Stimulated activated naive CD8-positive, alpha-beta T cell treated with anti-CD3 and anti-CD28 coated beads, Interleukin-15, amount 100 ng/mL, for 72 hours (primary cell): ENCODE measurements around the gene IQSEC1.
A peak's percentile ranks its signal among the peaks of the same experiment; 100 is the strongest.
"Not testable (repeated sequence)": the region's sequence is repeated elsewhere in the genome, so short reads cannot be mapped to it uniquely, and the experiment has no call there.

Experiments
- ATAC-seq: fragments of 150-1000 bp; cut with Tn5 transposase; 2 replicates; pipeline ENCODE4 v1.10.0; 2021; ENCODE audit warnings: mild to moderate bottlenecking, moderate library complexity
- DNase-seq, 2 donors: peaks; one replicate each; pipeline ENCODE4 v3.0.0; 2021 to 2022
- H3K27ac Mint-ChIP-seq, 2 donors: one replicate each; pipeline ENCODE4 v1.8.0; 2022; ENCODE audit warnings: mild to moderate bottlenecking in 2 of 2, mixed read lengths in 2 of 2, moderate library complexity in 2 of 2
- H3K27me3 Mint-ChIP-seq: one replicate; pipeline ENCODE4 v1.8.0; 2022; ENCODE audit warnings: mixed read lengths
- H3K4me1 Mint-ChIP-seq: one replicate; pipeline ENCODE4 v1.8.0; 2022; ENCODE audit warnings: mild to moderate bottlenecking, mixed read lengths
- H3K4me3 Mint-ChIP-seq, 2 donors: one replicate each; pipeline ENCODE4 v1.8.0; 2022; ENCODE audit warnings: mild to moderate bottlenecking in 2 of 2, mixed read lengths in 2 of 2, moderate library complexity in 1 of 2
- H3K9me3 Mint-ChIP-seq, 2 donors: one replicate each; pipeline ENCODE4 v1.8.0; 2022; ENCODE audit warnings: mixed read lengths in 2 of 2

Gene IQSEC1

GRCh38 chr3:12868039-12869034 is 204.9 kb downstream of the IQSEC1 start:
- Mint-ChIP-seq H3K4me1 (peaks cover 24% of the 10 kb centered on the region), H3K4me3 (peak overlapping the region; percentile 84 to 85), H3K27ac (peak overlapping the region in 1 of 2 donors; percentile 2), H3K9me3 (peaks cover 0 to 18% of the 10 kb centered on the region in 2 donors), H3K27me3 (peaks cover 52% of the 10 kb centered on the region)
- ATAC-seq, result peak; percentile 76
- DNase-seq, result peak; percentile 57 to 66

- H3K9me3 Mint-ChIP-seq, result peaks cover 0 to 18% of the 10 kb centered on the region in 2 donors
- peaks cover 24% of the 10 kb centered on the region for H3K4me1 Mint-ChIP-seq
- DNase-seq (no peak), ATAC-seq (no peak)
- H3K4me3 Mint-ChIP-seq, result no peak overlapping the region
- peaks cover 52% of the 10 kb centered on the region for H3K27me3 Mint-ChIP-seq
- no peak overlapping the region for H3K27ac Mint-ChIP-seq
Measured at GRCh38 chr3:12866836-12867235, 206.4 kb downstream of the IQSEC1 start.

DNA sequence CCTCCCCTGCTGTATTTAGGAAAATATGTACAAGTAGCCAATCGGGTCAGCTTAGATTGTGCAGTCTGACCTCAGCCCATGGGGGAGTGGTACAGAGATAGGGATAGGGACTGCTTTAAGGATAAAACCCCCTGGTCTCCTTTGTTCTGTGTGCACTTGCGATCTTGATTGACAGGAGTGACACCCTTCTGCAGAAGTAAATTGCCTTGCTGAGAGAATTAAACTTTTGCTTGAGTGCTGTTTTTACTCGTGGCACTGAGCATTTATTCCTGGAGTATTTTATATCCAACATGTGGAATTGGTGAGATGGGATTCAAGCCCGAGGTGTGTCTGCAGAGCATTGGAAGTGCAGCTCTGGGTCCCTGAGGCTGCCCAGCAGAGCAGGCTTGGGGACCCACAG is 208.0 kb downstream of the IQSEC1 start:
- Mint-ChIP-seq H3K4me1 (peaks cover 16% of the 10 kb centered on the region), H3K27me3 (peaks cover 40% of the 10 kb centered on the region), H3K4me3 (no peak overlapping the region), H3K27ac (no peak overlapping the region), H3K9me3 (peaks cover 0 to 18% of the 10 kb centered on the region in 2 donors)
- no peak for DNase-seq
- ATAC-seq, result no peak

GRCh38 chr3:12862387-12862786 is 210.8 kb downstream of the IQSEC1 start:
- H3K4me3 Mint-ChIP-seq, result no peak overlapping the region
- peaks cover 19% of the 10 kb centered on the region for H3K27me3 Mint-ChIP-seq
- no peak for DNase-seq
- H3K27ac Mint-ChIP-seq, result no peak overlapping the region
- ATAC-seq, result no peak
- peaks cover 0 to 18% of the 10 kb centered on the region in 2 donors for H3K9me3 Mint-ChIP-seq
- peaks cover 2% of the 10 kb centered on the region for H3K4me1 Mint-ChIP-seq

DNA sequence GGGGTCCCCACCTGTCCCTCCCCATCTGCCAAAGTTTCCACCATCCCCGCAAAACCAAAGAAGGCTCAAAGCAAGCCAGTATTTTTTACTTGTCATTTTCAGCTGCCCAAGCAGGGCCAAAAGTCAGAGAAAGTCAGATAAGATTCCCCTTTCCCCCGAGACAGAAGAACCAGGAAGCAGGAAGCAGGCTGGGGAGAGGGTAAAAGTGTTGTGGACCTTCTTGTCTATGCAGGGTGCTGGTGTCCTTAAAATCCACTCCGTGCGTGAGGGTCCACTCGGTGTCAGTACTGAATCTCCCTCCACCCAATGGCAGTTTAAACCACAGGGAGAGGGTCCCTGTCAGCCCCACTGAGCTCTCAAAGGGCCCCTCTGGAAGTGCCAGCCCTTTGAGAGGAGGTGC is 211.6 kb downstream of the IQSEC1 start:
- ATAC-seq, result no peak

GRCh38 chr3:12859840-12860239 is 213.4 kb downstream of the IQSEC1 start:
- Mint-ChIP-seq H3K9me3 (peaks cover 0 to 7% of the 10 kb centered on the region in 2 donors), H3K27ac (no peak overlapping the region), H3K27me3 (peaks cover 16% of the 10 kb centered on the region), H3K4me3 (no peak overlapping the region), H3K4me1 (no peaks in the 10 kb centered on the region)
- ATAC-seq, result no peak
- DNase-seq, result no peak

More for the DNA sequence above, 211.6 kb downstream of the IQSEC1 start:
- H3K4me3 Mint-ChIP-seq, result no peak overlapping the region
- no peaks in the 10 kb centered on the region for H3K4me1 Mint-ChIP-seq
- peaks cover 22% of the 10 kb centered on the region for H3K27me3 Mint-ChIP-seq
- H3K9me3 Mint-ChIP-seq, result peaks cover 0 to 18% of the 10 kb centered on the region in 2 donors
- DNase-seq, result no peak
- no peak overlapping the region for H3K27ac Mint-ChIP-seq

- ATAC-seq, result no peak
- Mint-ChIP-seq H3K4me3 (no peak overlapping the region), H3K9me3 (no peaks in the 10 kb centered on the region), H3K27ac (no peak overlapping the region), H3K27me3 (peaks cover 28% of the 10 kb centered on the region), H3K4me1 (no peaks in the 10 kb centered on the region)
- no peak for DNase-seq
Measured at GRCh38 chr3:12856626-12857025, 216.6 kb downstream of the IQSEC1 start.

- Mint-ChIP-seq H3K27ac (no peak overlapping the region), H3K27me3 (peaks cover 28% of the 10 kb centered on the region), H3K9me3 (no peaks in the 10 kb centered on the region), H3K4me3 (no peak overlapping the region), H3K4me1 (no peaks in the 10 kb centered on the region)
- ATAC-seq (no peak), DNase-seq (no peak)
Measured at GRCh38 chr3:12854565-12854964, 218.7 kb downstream of the IQSEC1 start.

DNA sequence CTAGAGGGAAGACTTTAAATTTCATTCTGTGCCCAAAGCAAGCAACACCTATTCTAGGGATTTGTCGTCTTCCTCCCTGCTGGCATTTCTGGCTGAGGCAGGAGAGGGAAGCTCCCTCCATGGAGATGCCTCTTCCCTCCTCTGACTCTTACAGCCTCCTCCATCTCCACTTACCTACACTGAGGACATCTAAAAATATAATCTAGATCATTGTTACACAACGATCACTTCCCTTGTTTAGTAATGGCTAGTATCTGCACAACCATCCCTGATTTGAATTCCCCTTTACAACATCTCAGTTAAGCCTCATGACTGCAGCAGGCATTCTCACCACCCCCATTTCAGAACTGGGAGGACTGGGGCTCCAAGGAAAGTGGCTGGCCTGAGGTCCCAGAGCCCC is 219.4 kb downstream of the IQSEC1 start:
- H3K4me1 Mint-ChIP-seq, DNase-seq, ATAC-seq, H3K4me3 Mint-ChIP-seq, H3K27ac Mint-ChIP-seq, H3K9me3 Mint-ChIP-seq: not testable (repeated sequence)
- H3K27me3 Mint-ChIP-seq, result peaks cover 28% of the 10 kb centered on the region

DNA sequence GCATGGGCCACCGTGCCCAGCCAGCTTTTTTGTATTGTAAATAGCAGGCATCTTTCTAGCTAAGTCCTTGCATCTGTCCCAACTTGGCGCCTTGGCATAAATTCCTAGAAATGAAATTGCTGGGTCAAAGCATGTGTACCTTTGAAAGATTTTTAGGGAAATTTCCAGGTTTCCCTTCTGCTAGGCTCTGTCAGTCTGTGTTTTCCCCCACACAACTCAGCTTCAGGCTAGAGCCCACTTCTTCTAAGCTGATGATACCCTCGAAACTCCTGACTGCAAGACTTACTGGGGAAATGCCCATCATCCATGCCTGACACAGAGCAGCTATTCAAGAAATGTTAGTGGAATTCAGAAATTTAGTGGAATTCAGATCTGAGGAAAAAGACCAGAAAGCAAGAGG is 221.0 kb downstream of the IQSEC1 start:
- DNase-seq (no peak), ATAC-seq (no peak)
- H3K27ac Mint-ChIP-seq, result no peak overlapping the region
- H3K27me3 Mint-ChIP-seq, result peaks cover 26% of the 10 kb centered on the region
- no peak overlapping the region for H3K4me3 Mint-ChIP-seq
- no peaks in the 10 kb centered on the region for H3K9me3 Mint-ChIP-seq
- H3K4me1 Mint-ChIP-seq, result no peaks in the 10 kb centered on the region
